NCI-H2227 (cell line): ENCODE data around the gene HOXC12.
A peak's percentile ranks its signal among the peaks of the same experiment; 100 is the strongest.

Experiments
- DNase-seq: peaks from one replicate; lab custom pipeline; 2025; ENCODE audit not compliant: unreplicated experiment; lab: John Stamatoyannopoulos, UW

The HOXC12 gene

GRCh38 chr12:53940443-53941014, 14.2 kb upstream of the HOXC12 start:
- DNase-seq = no peak

GRCh38 chr12:53941187-53941586, 13.5 kb upstream of the HOXC12 start:
- no peak for DNase-seq

GRCh38 chr12:53941750-53942149, 13.0 kb upstream of the HOXC12 start:
- no peak for DNase-seq

GRCh38 chr12:53942467-53942997, 12.2 kb upstream of the HOXC12 start:
- no peak for DNase-seq

- DNase-seq = no peak
Observed at GRCh38 chr12:53944209-53944608, 10.5 kb upstream of the HOXC12 start.

DNA sequence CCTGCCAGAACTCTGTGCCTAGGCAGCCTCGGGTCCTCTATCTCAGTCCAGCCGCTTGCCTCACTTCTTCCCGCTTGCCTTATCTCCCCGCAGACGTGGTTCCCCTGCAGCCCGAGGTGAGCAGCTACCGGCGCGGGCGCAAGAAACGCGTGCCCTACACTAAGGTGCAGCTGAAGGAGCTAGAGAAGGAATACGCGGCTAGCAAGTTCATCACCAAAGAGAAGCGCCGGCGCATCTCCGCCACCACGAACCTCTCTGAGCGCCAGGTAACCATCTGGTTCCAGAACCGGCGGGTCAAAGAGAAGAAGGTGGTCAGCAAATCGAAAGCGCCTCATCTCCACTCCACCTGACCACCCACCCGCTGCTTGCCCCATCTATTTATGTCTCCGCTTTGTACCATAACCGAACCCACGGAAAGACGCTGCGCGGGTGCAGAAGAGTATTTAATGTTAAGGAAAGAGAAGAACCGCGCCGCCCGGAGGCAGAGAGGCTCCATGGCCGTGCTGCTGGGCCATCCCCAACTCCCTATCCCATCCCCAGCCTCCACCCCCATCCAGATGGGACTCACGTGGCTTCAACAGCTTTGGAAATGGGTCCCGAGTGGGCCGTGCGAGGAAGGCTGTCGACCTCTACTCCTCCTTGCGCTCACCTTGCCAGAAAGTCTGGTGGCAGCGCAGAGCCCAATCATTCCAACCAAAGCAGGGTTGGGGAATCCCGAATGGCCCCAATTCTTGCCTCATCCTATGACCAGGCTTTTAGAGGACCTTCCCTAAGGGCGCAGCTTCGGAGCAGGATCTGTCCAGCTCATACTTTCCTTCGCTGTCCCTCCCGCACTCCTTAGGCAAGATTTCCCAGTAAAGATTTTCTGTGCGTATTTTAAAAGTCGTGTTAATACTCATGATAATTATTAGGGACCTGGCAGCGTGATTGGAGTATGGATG, 9.5 kb upstream of the HOXC12 start:
- no peak for DNase-seq

- DNase-seq = no peak
Observed at GRCh38 chr12:53947743-53948142, 7.0 kb upstream of the HOXC12 start.

- DNase-seq = no peak
Observed at GRCh38 chr12:53948650-53949593, 5.8 kb upstream of the HOXC12 start.

- peak; percentile 25 for DNase-seq
Observed at GRCh38 chr12:53949631-53950436, 4.9 kb upstream of the HOXC12 start.

GRCh38 chr12:53950437-53950773, 4.3 kb upstream of the HOXC12 start:
- DNase-seq = no peak

- no peak for DNase-seq
Observed at GRCh38 chr12:53950789-53951576, 3.7 kb upstream of the HOXC12 start.

DNA sequence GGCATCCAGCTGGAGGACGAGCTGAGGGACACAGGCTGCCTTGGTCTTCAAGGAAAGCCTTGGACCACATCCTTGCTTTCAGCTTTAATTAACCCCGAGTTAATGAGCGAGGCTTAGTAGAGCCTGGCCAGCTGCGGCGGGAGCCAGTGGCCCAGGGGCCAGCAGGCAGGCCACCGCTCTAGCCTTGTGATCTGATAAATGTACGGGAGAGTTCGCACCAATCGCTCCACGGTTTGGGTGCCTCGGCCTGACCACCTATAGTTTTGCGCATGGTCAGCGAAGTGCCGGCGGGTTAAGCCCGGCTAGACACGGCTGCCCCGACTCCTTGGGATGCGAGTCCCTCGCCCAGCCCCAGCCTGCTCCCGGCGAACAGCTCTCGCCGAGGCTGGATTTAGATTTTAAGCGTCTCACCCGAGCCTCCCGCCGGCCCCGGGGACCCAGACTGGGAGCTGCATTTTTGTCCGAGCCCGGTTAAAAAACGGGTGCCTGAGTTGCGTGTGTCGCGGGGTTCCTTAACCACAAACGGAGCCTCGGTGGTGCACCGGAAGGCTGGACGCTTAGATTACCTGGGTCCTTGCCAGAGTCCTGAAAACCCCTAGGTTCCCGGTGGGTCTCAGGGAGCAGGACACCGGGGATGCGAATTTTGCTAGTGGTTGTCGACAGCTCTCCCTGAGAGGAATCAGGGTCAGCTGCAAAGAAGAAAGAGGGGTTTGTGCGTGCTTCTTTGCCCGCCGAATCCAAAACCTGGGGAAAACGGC, 2.9 kb upstream of the HOXC12 start:
- DNase-seq = no peak

GRCh38 chr12:53952335-53952694, 2.4 kb upstream of the HOXC12 start:
- DNase-seq = no peak

- no peak for DNase-seq
Observed at GRCh38 chr12:53952871-53953734, 1.6 kb upstream of the HOXC12 start.

- no peak for DNase-seq
Observed at GRCh38 chr12:53953831-53954693, 641 bp upstream of the HOXC12 start.

DNA sequence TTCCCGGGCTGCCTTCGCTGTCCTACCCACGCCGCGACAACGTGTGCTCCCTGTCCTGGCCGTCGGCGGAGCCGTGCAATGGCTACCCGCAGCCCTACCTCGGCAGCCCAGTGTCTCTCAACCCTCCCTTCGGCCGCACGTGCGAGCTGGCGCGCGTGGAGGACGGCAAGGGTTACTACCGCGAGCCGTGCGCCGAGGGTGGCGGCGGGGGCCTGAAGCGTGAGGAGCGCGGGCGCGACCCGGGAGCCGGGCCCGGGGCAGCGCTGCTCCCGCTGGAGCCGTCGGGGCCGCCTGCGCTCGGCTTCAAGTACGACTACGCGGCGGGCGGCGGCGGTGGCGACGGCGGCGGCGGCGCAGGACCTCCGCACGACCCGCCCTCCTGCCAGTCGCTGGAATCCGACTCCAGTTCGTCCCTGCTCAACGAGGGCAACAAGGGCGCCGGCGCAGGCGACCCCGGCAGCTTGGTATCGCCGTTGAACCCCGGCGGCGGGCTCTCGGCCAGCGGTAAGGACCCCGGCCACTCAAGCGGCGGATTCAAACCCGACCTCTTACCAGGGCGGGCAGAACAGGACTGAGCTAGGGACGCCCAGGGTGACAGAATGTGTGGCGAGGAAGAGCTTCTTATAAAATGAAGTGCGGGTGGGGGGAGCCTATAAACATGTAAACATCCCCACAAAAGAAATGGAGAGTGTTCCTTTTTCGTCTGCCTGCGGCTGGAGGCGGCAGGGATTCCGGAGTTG, 503 bp downstream of the HOXC12 start:
- DNase-seq = no peak
